Daoy (cell line): ENCODE results near the gene GPR32. TPM values are rescaled to one million over a fixed set of nuclear protein-coding genes. Genes with fewer than 3 reads are reported as not detected.
"Not testable (repeated sequence)": the region's sequence is repeated elsewhere in the genome, so short reads cannot be mapped to it uniquely, and the experiment has no call there.

Experiments
- DNase-seq: peaks from one replicate; pipeline ENCODE4 v3.0.0-alpha.2; 2015; ENCODE audit warnings: low read depth
- total RNA-seq: library from RNA; depleted of rRNA; stranded (reverse); fragments of >200 nt; shearing (Covaris generic); gene quantifications from 2 replicates; pipeline ENCODE4 v1.2.3, GENCODE V29; 2014

GPR32 gene
- total RNA-seq, 1 experiment from 2014 or later = not detected

GRCh38 chr19:50747141-50747540 is 23.1 kb upstream of the GPR32 start:
- not testable (repeated sequence) for DNase-seq

- DNase-seq = no peak
Measured at GRCh38 chr19:50749490-50749889, 20.8 kb upstream of the GPR32 start.

GRCh38 chr19:50750010-50750409 is 20.3 kb upstream of the GPR32 start:
- DNase-seq = no peak

DNA sequence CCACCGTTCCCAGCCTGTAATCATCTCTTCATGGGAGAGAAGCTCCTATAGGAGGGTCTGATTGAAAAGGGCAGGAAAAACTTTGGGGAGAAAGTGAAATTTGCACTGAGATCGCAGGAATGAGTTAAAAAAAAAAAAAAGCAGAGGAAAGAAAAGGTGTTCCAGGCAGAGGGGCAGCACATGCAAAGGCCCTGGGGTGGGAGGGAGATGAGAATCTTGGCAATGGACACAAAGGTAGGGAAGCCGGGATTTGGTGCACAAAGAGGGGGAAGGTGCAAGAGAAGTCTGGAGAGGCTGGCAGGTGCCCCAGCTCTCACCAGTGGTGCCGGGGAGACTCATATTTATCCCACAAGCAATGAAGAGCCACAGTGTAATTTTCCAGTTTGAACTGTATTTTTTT is 16.4 kb upstream of the GPR32 start:
- no peak for DNase-seq

- DNase-seq = not testable (repeated sequence)
Measured at GRCh38 chr19:50756244-50756643, 14.0 kb upstream of the GPR32 start.

DNA sequence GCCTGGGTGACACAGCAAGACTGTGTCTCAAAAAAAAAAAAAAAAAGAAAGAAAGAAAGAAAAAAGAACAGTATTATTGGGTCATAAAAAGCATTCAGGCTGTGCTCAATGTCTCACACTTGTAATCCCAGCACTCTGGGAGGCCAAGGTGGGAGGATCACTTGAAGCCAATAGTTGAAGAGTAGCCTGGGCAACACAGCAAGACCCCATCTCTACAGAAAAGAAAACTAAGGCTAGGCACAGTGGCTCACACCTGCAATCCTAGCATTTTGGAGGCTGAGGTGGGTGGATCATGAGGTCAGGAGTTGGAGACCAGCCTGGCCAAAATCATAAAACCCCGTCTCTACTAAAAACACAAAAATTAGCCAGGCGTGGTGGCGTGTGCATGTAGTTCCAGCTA is 12.6 kb upstream of the GPR32 start:
- not testable (repeated sequence) for DNase-seq

GRCh38 chr19:50759076-50759475 is 11.2 kb upstream of the GPR32 start:
- DNase-seq = not testable (repeated sequence)

DNA sequence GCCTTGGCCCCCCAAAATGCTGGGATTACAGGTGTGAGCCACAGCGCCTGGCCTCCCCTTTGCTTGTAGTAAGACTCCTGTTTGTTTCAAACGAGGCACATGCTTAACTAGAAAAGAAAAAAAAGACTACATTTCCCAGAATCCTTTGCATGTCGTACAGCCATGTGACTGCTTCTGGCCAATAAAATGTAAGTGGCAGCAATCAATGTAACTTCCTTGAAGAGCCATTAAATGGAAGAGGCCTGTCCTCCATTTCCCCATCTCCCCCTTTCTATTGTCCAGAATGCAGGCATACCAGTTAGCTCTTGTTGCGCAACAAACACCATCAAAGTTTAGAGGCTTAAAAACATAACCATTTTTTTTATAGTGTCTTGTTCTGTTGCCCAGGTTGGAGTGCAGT is 10.4 kb upstream of the GPR32 start:
- DNase-seq = no peak

- DNase-seq = not testable (repeated sequence)
Measured at GRCh38 chr19:50761501-50761900, 8.8 kb upstream of the GPR32 start.

DNA sequence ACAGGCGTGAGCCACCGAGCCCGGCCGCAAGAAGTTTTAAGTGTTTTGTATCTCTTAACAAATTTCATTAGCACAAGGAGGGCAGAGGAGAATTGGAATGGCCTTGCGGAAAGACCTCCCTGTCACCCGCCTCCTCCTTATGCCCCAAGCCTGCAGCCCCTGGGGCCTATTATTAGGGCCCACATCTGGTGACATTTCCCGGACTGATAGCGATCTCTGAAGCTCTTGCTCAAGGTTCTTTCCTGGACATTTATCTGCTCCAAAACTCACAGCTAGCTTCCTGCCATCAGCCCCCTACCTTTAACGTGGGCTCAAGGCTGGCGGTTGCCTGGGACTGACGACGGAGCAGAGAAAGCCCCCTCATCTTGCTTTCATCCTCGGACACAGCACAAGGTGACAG is 6.7 kb upstream of the GPR32 start:
- DNase-seq = not testable (repeated sequence)

DNA sequence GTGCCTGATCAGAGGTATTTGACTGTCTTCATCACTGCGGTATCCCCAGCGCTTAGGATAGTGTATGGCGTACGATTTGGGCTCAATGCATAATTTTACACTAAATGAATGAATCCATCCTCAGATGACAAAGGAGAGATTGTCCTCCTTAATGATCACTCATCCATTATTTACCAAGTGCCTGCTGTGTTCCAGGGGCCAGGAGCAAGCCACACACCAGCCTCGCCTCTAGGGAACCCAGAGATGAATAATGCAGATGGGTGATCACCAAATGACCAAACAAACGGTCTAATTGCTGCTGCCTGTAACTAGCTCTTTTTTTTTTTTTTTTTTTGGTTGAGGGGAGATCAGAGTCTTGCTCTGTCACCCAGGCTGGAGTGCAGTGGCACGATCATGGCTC is 5.9 kb upstream of the GPR32 start:
- no peak for DNase-seq

- not testable (repeated sequence) for DNase-seq
Measured at GRCh38 chr19:50766746-50767145, 3.5 kb upstream of the GPR32 start.

DNA sequence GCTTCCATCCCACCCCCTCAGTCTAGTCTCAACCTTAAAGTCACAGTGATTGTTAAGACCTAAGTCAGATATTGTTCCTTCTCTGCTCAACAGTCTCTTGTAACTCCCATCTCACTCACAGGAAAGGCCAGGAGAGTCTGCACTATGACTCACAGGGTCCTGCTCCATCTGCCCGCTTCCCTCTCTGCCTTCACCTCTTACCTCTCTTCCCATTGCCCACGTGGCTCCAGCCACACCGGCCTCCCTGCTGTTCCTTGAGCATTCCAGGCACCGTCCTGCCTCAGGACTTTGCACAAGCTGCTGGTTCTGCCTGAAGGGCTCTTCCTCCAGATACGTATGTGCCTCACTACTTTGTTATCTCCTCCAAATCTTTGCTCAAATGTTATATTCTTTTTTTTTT is 3.0 kb upstream of the GPR32 start:
- peak; percentile 67 for DNase-seq

DNA sequence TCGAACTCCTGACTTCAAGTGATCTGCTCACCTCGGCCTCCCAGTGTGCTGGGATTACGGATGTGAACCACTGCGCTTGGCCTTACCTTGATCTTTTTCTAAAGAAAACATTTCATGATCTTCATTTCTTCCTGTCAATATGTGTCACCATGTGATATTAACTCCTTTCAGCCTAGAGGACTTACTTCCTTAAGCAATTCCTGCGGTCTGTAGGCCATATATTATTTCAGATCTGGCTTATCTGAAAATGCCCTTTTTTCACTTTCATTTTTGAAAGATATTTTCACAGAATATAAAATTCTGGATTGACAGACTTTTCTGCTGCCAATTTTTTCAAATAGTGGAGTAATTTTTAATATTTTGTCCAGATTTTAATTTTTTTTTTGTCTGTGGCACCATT is 2.0 kb upstream of the GPR32 start:
- no peak for DNase-seq

- DNase-seq = no peak
Measured at GRCh38 chr19:50770888-50771287, 624 bp downstream of the GPR32 start.

DNA sequence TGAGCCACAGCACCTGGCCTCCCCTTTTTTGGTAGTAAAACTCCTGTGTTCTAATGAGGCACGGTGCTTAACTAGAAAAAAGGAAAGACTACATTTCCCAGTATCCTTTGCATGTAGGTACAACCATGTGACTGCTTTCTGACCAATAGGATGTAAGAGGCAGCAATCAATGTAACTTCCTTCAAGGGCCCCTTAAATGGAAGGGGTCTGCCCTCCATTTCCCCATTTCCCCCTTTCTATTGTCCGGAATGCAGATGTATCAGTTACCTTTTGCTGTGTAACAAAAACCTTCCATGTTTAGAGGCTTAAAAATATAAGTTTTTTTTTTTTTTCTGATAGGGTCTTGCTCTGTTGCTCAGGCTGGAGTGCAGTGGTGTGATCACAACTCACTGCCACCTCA is 2.2 kb downstream of the GPR32 start:
- DNase-seq = no peak

DNA sequence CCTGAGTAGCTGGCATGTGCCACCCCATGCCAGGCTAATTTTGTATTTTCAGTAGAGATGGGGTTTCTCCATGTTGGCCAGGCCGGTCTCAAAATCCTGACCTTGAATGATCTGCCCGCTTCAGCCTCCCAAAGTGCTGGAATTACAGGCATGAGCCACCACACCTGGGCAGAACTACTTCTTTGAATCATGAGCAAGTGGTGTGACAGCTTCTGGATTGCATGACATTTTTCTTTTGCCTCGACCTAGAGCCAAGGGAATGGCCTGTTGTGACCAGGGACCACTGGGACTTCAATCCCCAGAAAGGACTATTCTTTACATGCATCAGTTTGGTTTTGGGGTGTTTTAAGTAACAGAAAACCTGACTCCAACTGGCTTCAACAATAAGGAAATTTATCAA is 2.6 kb downstream of the GPR32 start:
- not testable (repeated sequence) for DNase-seq

GRCh38 chr19:50773454-50773853 is 3.2 kb downstream of the GPR32 start:
- not testable (repeated sequence) for DNase-seq

DNA sequence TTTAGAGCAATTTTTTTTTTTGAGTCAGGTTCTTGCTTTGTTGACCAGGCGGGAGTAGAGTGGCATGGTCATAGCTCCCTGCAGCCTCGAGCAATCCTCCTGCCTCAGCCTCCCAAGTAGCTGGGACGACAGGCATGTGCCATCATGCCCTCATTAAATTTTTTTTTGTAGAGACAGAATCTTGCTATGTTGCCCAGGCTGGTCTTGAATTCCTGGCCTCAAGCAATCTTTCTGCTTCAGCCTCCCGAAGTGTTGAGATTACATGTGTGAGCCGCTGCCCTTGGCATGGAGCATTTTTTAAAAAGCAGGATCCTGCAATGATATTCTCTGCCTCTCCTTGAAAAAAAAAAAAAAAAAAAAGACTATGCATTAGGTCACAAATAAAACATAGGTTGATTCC is 5.9 kb downstream of the GPR32 start:
- DNase-seq = no peak

- DNase-seq = no peak
Measured at GRCh38 chr19:50777261-50777660, 7.0 kb downstream of the GPR32 start.

- peak; percentile 77 for DNase-seq
Measured at GRCh38 chr19:50777830-50778303, 7.6 kb downstream of the GPR32 start.

DNA sequence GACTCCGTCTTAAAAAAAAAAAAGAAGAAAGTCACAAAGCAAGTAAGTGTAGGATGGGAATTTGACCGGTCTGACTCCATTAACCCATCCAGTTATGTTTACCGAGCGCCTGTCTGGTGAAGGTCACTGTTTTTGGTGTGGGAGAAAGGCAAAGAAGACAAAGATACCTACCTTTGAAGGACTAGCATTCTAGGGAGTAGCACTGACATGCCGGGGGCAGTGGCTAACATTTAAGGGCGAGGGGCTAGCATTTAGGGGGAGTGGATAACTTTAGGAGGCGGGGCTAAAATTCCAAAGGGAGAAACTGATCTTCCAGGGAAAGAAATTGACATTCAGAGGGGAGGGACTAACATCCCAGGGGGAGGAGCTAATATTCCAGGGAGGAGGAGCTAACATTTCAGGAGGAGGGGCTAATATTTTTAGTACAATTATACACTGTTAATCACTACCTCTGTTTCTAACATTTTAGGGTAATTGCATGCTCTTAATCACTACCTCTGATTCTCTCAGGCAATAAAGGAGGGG is 8.7 kb downstream of the GPR32 start:
- DNase-seq = no peak

- DNase-seq = peak; percentile 80
Measured at GRCh38 chr19:50779504-50780457, 9.5 kb downstream of the GPR32 start.
